Measurements from ENCODE around the gene ZFAND2B.

ZFAND2B gene

DNA sequence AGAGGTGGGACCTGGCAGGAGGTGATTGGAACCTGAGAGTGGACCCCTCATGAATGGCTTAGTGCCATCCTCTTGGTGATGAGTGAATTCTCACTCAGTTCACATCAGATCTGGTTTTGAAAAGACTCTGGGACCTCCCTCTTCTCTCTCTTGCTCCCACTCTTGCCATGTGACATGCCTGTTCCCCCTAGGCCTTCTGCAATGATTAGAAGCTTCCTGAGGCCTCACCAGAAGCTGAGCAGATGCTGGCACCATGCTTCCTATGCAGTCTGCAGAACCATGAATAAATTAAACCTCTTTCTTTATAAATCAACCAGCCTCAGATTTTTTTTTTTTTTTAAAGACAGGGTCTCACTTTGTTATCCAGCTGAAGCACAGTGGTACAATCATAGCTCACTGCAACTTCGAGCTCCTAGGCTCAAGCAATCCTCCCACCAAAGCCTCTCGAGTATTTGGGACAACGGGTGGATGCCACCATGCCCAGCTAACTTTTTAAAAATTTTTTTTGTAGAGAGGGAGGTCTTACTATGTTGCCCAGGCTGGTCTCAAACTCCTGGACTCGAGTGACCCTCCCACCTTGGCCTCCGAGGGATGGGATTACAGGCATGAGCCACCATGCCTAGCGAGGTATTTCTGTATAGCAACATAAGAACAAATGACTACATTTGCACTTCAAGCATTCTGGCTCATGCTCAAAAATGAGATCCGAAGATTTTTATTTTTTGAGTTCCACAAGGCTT is 2.0 kb upstream of the ZFAND2B start:
- no peak for DNase-seq (ENCODE audit: low spot score)

DNA sequence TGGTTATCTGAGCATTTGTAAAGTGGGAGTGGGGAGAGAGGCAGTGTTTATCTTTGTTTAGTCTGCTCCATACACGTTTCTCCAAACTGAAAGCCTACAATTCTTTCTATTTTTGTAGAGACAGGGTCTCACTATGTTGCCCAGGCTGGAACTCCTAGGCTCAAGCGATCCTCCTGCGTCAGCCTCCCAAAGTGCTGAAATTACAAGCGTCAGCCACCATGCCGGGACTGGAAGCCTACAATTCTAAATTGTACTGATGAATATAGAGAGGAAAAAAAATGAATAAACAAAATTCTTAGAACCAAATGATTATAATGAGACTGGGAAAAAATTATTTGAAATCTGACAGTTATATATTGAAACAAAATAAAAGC is 1.4 kb upstream of the ZFAND2B start:
- DNase-seq (ENCODE audit: low spot score): no peak

DNA sequence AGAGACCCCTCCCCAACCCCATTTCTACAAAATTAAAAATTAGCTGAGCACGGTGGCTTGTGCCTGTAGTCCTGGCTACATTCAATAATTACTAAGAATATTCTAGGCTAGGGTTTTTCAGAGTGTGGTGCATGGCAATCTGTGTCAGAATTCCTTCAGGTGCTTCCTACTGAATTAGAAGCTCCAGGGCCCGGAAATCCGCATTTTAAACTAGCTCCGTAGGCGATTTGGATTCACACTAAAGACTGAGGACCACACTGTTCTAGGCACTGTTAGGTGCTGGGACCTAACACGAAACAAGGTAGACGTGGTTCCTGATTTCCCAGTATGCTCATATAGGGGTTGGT is 628 bp upstream of the ZFAND2B start:
- DNase-seq (ENCODE audit: low spot score): no peak

- DNase-seq (ENCODE audit: low spot score): no peak
Measured at GRCh38 chr2:219207134-219207883, 727 bp downstream of the ZFAND2B start.

DNA sequence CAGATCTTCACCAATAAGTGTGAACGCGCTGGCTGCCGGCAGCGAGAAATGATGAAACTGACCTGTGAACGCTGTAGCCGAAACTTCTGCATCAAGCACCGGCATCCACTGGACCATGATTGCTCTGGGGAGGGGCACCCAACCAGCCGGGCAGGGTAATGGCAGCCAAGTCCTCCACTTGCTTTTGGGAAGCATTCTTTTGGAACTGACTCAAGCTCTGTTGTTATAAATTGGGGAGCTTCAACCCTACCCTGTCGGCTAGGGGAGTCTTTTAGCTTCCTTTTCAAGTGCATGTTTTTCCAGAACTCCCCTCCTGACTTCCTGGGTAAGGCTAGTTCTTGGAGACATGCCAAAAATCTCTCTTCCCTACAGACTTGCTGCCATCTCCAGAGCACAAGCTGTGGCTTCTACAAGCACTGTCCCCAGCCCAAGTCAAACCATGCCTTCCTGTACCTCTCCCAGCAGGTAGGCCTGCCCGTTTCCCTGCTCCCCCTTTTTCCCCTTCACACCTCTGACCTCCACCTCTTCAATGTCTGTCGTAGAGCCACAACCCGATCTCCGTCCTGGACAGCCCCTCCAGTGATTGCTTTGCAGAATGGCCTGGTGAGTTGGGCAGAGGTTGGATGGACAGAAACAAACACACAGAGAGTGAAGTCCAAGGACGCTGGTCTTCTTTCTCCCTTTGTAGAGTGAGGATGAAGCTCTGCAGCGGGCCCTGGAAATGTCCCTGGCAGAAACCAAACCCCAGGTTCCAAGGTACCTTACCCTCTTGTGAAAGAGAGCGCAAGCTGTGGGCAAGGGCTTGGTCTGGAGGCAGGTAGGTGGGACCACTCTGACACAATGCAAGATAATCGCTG is 1.5 kb downstream of the ZFAND2B start:
- DNase-seq (ENCODE audit: low spot score): peak; percentile 27

DNA sequence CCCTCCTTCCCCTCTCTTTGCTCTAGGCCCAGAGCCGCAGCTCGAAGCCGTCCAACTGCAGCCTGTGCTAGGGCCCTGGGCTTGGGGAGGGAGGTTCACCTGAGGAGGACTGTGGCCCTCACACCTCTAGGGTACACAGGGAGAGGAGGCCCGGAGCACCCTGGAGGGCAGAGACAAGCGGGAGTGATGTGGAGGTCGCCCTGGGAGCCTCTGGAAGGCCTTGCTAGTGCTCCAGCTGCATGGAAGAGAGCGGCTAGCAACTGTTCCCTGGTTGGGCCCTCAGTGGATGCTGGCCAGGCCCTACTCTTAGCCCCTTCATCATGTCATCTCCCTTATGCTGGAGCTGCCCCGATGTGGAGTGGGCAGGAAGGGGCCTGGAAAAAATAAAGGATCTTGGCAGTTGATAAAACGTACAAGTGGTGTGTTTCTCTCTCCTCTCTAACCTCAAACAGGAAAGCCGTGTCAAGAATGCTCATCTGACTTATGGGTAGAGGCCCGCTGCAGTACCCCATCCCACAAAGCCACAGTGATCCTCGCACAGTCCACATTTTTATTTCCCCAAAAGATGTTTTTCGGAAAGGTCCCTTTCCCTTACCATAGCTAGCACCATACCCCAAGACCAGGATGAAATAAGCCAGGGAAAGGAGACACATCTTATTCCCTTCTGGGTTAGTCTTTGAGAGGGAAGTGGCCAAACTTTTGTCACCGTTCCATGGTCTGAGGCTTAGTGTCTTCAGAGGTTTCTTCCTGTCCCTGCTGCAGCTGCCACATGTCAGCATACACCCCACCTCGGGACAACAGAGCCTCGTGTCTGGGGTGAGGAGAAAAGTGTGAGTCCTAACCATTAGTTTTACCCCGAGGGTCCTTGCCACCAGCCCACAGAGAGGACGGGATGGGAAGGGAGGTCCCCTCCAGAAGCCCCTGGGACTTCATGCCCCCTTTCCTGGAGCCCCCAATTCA is 2.9 kb downstream of the ZFAND2B start:
- no peak for DNase-seq (ENCODE audit: low spot score)

- DNase-seq (ENCODE audit: low spot score): no peak
Measured at GRCh38 chr2:219210196-219210885, 3.8 kb downstream of the ZFAND2B start.

GRCh38 chr2:219210886-219211362 is 4.3 kb downstream of the ZFAND2B start:
- no peak for DNase-seq (ENCODE audit: low spot score)

GRCh38 chr2:219213026-219213415 is 6.4 kb downstream of the ZFAND2B start:
- no peak for DNase-seq (ENCODE audit: low spot score)

GRCh38 chr2:219213486-219214071 is 7.0 kb downstream of the ZFAND2B start:
- no peak for DNase-seq (ENCODE audit: low spot score)

- no peak for DNase-seq (ENCODE audit: low spot score)
Measured at GRCh38 chr2:219214141-219214540, 7.6 kb downstream of the ZFAND2B start.

DNA sequence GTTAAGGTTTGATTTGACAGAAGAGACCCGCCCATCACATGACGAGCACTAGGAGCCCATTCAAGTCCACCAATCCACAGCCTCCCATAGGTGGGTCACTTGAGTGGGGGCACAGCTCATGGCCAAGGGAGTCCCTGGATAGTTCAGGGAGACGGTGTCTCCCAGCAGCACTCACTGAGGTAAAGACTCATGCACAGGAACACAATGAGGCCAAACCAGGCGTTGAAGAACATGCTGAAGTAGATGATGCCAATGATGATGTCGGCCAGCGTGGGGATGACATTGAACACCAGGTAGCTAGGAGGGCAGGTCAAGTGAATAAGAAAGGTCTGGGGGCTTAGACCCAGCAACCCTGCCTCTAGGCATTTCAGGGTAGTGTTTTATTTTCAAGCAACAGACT is 8.2 kb downstream of the ZFAND2B start:
- no peak for DNase-seq (ENCODE audit: low spot score)

DNA sequence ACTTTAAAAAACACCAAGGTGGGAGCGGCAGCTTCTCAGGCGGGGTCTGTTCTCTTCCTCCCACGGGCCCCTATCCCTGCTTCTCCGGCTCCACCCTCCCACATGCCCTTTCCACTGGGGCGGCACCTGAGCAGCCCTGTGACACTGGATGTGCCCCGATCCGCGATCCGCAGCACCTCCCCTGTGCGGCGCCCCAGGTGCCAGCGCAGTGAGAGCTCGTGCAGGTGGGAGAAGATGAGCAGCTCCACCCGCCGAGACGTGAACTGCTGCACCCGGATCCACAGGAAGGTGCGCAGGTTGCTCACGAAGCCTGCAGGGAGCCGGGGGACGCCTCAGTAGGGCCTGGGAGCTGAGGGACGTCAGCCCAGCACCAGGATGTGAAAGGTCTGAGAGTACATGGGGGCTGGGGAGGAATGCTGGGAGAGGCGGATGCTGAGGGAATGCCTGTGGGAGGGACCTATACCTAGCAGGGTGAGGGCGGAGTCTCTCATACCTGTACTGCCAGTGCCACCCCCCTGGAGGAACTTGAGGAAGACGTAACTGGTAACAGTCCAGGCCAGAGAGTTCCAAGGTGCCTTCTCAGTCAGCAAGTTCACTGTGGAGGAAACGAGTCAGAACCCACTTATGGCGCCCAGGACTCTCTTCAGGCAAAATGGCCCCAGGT is 9.4 kb downstream of the ZFAND2B start:
- no peak for DNase-seq (ENCODE audit: low spot score)

DNA sequence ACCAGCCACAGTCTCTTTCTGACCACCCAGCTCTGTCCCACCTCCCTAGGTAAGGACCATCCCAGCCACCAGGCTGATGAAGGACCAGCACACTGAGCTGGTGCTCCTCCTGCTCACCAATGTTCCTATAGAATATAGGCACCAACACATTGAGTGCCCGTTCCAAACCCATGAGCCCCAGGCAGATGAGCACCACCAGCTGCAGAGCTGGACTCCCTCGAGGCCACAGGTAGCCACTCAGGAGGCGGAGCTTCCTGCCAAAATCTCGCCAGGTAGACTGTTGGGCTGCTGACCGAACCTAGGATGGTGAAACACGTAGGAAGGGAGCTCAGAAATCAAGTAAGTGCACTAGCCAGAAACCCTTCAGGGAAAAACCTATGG is 9.9 kb downstream of the ZFAND2B start:
- no peak for DNase-seq (ENCODE audit: low spot score)

- peak; percentile 81 for DNase-seq (ENCODE audit: low spot score)
Measured at GRCh38 chr2:219218217-219218731, 11.7 kb downstream of the ZFAND2B start.

DNA sequence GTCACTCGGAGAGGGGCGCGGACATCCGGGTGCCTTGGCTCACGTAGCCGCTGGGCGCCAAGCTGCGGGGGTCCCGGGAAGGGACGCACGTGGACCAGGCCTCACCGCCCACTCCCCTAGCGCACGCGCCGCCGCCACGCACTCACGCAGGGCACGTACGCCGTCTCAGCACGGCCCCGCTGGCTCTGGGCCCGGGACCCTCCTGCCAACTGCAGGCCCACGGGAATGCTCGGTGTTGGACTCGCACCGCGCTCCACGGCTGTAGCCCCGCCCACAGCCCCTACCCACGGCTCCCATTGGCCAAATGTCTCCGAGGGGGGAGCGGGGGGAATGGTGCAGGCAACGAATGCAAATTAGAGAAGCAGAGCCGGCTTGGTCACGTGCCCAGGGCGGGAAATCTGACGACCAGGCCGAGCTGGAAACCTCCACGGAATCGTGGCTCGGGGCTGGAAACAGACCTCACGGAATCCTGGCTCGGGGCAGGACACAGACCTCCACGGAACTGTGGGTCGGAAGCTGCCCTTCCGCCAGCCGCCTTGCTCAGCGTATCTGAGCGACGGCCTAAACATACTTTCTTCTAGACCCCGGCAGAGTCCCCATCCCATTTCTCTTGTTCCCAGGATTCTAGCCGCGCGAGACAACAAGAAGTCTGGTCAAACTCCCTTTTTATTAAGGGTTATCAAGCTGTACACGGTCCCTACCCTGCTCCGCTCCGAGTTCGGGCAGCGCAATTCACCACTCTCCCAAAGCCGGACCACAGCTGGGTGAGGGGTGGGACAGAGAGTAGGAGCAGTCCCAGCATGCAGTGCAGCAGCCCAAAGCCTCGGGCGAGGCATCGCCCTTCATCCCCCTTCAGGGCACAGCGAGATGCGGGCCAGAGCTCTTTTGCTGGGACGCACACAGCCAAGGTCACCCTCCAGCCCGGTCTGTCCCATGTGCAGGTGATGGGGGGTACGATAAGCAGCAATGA is 12.4 kb downstream of the ZFAND2B start, which contains the start of gene ABCB6:
Gene ABCB6, minus strand, starts transcription at position 227 of the 970 bp plus-strand sequence. CDS start 285 bp downstream, outside the sequence.
- DNase-seq (ENCODE audit: low spot score): peak; percentile 97

- DNase-seq (ENCODE audit: low spot score): no peak
Measured at GRCh38 chr2:219219784-219220532, 13.4 kb downstream of the ZFAND2B start.

Measured in GM03348 (cell line).